Psoas muscle (tissue), 8 donors: ENCODE data around the gene TPBGL. TPM values are rescaled to one million over a fixed set of nuclear protein-coding genes. Genes with fewer than 3 reads are reported as not detected.

Experiments used
- ATAC-seq, 4 donors: fragments of 200-7000 bp; cut with Tn5 transposase; one replicate each; pipeline ENCODE4 v1.9.1; 2020; ENCODE audit warnings: moderate library complexity in 3 of 4, mild to moderate bottlenecking in 2 of 4
- DNase-seq, 2 donors: peaks; one replicate each; pipeline ENCODE4 v3.0.0-alpha.2; 2020
- H3K27ac ChIP-seq: fragments of 200-600 bp; one replicate; pipeline ENCODE4 v1.8.0; 2022
- H3K27me3 ChIP-seq, 3 donors: fragments of 200-600 bp in 1 of 3; one replicate each; pipeline versions ENCODE4 v1.6.1 to v1.8.0; 2013 to 2022; ENCODE audit warnings: low read length in 2 of 3, mild to moderate bottlenecking in 2 of 3, moderate library complexity in 1 of 3; ENCODE audit not compliant: insufficient read depth in 3 of 3
- H3K36me3 ChIP-seq, 2 donors: fragments of 200-600 bp in 1 of 2; one replicate each; pipeline versions ENCODE4 v1.6.1 to v1.8.0; 2013 to 2022; ENCODE audit warnings: low read depth in 1 of 2, mild to moderate bottlenecking in 1 of 2, moderate library complexity in 1 of 2; ENCODE audit not compliant: insufficient read depth in 1 of 2
- H3K4me1 ChIP-seq: fragments of 200-600 bp; one replicate; pipeline ENCODE4 v1.8.0; 2022
- H3K4me3 ChIP-seq: fragments of 200-600 bp; one replicate; pipeline ENCODE4 v1.8.0; 2022; ENCODE audit warnings: mild to moderate bottlenecking
- H3K9me3 ChIP-seq: fragments of 200-600 bp; one replicate; pipeline ENCODE4 v1.8.0; 2022
- CTCF ChIP-seq: fragments of 200-600 bp; IDR thresholded peaks from one replicate; pipeline ENCODE4 v1.8.0; 2022; ENCODE audit warnings: antibody characterized with exemption
- WGBS, 3 donors: extraction: QIAGEN DNeasy Blood & Tissue Kit; methylation state at CpG; one replicate each; pipeline versions ENCODE4 v1.1.6 to v1.1.7; 2013; 5-methylcytosine and 5-hydroxymethylcytosine counted together
- intact Hi-C, 2 donors: fragments of 100-400 bp; cut with DNase I; formaldehyde crosslinking; loops; one replicate each; pipeline versions ENCODE4 v1.11.0 to v1.14.2; 2022
- polyA plus RNA-seq, 3 donors: library from polyadenylated mRNA; stranded (reverse); fragments of 200-250 nt; gene quantifications; one replicate each; pipeline ENCODE4 v1.2.3, GENCODE V29; 2013
- total RNA-seq, 4 donors: library from RNA; stranded (reverse); fragmentation: NEBNext Ultra II Directional in 2 of 4; extraction: Animal tissue kit (Norgen Biotek cat#: 25700) in 2 of 4; gene quantifications; one replicate each; pipeline versions ENCODE4 v1.2.1 to v1.2.4, GENCODE V29; 2021 to 2023
- donor health status: healthy with polysubstance abuse.
- donor health status: DM: no; HTN: no; CAD: no; lungs with moderate emphysema.
- donor health status: Bipolar disorder and iron deficiency.
- donor health status: healthy.
- donor health status: DM: yes; HTN: yes; CAD: no.
- donor health status: DM: no; HTN: no; CAD: no.
- donor health status: DM: no; HTN: no; CAD: no.
- donor health status: DM: yes; HTN: yes; CAD: no.

The TPBGL gene
- total and polyA plus RNA-seq, 7 donors = 0.01 to 0.11 (median 0.05) TPM; not detected in 4

DNA sequence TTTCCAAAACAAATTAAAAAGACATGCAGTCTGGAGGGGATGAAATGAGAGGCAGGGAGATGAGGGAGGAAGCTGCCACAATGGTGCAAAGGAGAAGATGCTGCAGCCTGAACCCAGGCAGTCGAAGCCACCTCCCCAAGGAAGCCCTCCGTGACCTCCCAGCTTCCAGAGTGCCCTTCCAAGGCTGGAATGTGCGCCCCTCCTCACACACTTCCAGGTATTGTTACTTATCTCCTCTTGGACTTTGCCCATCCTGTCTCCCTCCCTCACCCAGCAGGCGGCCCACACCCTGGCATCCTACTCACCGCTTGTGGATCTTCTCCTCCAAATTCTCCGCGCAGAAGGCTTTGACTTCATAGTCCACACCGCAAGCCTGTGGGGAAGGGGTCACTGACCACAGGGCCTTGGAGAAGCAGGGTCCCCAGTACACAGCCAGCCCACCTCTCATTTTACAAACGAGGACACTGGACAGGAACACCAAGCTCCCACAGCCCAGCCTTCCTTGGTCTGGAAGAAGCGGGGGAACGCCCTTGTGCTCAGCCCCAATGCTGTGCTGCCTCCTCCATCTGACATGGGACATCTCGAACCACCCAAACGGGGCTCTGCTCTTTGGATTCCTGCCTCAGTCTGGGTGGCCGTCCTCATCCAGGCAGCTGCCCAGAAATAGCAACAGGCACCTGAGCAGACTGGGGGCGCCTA lies 40.3 kb downstream of the TPBGL start:
- no peak for TF ChIP-seq CTCF
- Histone ChIP-seq H3K27me3 (no peaks in the 10 kb centered on the region), H3K4me3 (no peak overlapping the region), H3K27ac (no peak overlapping the region), H3K4me1 (no peaks in the 10 kb centered on the region), H3K36me3 (peaks cover 0 to 27% of the 10 kb centered on the region in 2 donors), H3K9me3 (no peaks in the 10 kb centered on the region)
- DNase-seq (peak in 1 of 2 donors; percentile 35), ATAC-seq (no peak)
- WGBS, 3 donors = 78 to 85% (median 81%) methylated on average over 14 to 15 of the region's 15 CpGs
- intact Hi-C loops = loop anchor here (1.0 to 5.0 kb wide), 3 partner anchors 103 to 256 kb away; no protein-coding TSS in a partner anchor

DNA sequence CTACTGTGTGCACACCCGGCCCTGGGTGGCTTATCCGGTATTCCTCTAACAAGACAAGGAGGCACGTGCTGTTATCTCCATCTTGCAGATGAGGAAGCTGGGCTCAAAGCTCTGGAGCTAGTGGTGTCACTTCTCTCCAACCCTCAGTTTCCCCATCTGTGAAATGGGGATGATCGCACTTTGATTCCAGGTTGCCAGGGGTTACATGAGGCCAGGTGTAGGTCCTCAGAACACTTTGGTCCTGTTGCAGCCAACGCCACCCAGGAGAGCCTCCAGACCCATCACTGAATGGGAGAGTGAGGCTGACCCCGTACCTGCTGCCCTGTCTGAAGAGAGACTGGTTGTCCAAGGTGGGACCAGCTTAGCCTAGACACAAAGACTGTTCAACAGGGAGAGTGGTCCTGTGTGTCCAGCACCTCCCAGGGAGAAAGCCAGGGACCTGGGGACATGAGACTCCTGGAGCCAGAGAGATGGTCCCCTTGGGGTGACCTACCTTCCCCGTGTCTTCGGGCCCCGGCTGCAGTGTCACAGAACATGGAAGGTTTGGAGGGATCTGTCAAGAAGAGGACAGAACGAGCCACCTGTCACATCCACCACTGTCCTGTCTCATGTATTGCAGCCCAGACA lies 41.0 kb downstream of the TPBGL start:
- 91 to 96% (median 93%) methylated on average over 10 of the region's 10 CpGs for WGBS, 3 donors
- no peaks in the 10 kb centered on the region for H3K27me3 ChIP-seq
- H3K4me3 ChIP-seq = no peak overlapping the region
- DNase-seq (peak in 1 of 2 donors; percentile 28), ATAC-seq (no peak)
- peaks cover 0 to 32% of the 10 kb centered on the region in 2 donors for H3K36me3 ChIP-seq
- no peak for TF ChIP-seq CTCF
- intact Hi-C loops = loop anchor here (2.0 to 5.0 kb wide), 2 partner anchors 103 to 256 kb away; no protein-coding TSS in a partner anchor
- no peak overlapping the region for H3K27ac ChIP-seq
- no peaks in the 10 kb centered on the region for H3K4me1 ChIP-seq
- no peaks in the 10 kb centered on the region for H3K9me3 ChIP-seq

DNA sequence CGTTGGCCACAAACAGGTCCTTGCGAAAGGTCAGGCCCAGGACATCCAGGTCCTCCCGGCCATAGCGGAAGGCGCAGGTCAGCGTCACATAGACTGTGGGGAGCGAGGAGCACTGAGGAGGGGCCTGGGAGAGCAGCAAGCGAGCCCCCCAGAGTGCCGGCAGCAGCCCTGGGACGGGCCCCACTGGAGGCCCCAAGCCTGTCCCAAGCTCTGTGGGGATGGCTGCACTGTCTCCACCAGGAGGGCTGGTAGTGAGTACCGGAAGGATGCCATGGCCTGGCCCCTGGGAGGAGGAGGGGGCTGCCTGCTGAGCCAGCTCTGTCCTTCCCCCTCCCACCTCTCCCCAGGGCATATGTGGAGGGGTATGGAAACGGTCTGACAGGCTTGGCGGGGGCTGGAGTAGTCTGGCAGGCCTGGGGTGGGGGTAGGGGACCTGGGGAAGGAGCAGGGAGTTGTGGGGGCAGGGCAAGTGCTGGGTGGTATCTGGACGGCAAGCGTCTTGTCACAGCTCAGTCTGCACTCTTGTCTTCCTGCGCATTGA lies 42.9 kb downstream of the TPBGL start:
- H3K27ac ChIP-seq = no peak overlapping the region
- 89 to 91% (median 90%) methylated on average over 14 to 16 of the region's 16 CpGs for WGBS, 3 donors
- TF ChIP-seq CTCF = no peak
- no peaks in the 10 kb centered on the region for H3K4me1 ChIP-seq
- ATAC-seq (no peak), DNase-seq (peak in 1 of 2 donors; percentile 34)
- intact Hi-C loops = loop anchor here in 1 of 2 donors (5.0 kb wide), 1 partner anchor 254 kb away; no protein-coding TSS in a partner anchor
- H3K4me3 ChIP-seq = no peak overlapping the region
- no peaks in the 10 kb centered on the region for H3K27me3 ChIP-seq
- peaks cover 0 to 21% of the 10 kb centered on the region in 2 donors for H3K36me3 ChIP-seq
- H3K9me3 ChIP-seq = no peaks in the 10 kb centered on the region

- WGBS, 3 donors = 93 to 97% (median 95%) methylated on average over 5 of the region's 5 CpGs
Measured at GRCh38 chr11:75285776-75286360, 45.3 kb downstream of the TPBGL start.

More at GRCh38 chr11:75285776-75286360, 45.3 kb downstream of the TPBGL start:
- Histone ChIP-seq H3K4me3 (no peak overlapping the region), H3K9me3 (no peaks in the 10 kb centered on the region), H3K4me1 (no peaks in the 10 kb centered on the region), H3K27me3 (no peaks in the 10 kb centered on the region), H3K36me3 (peaks cover 0 to 9% of the 10 kb centered on the region in 2 donors), H3K27ac (no peak overlapping the region)
- ATAC-seq (no peak), DNase-seq (peak in 1 of 2 donors; percentile 27)
- no peak for TF ChIP-seq CTCF
- intact Hi-C loops = no loop called here
